H1 (cell line): ENCODE results near the gene UBL4A. TPM values are rescaled to one million over a fixed set of nuclear protein-coding genes. Genes with fewer than 3 reads are reported as not detected.

Experiments used
- E2F6 ChIP-seq: IDR thresholded peaks from 2 replicates; pipeline ENCODE4 v1.6.1; 2012; ENCODE audit warnings: inconsistent platforms
- EZH2 ChIP-seq: fragments of 200-600 bp; sonication (generic); IDR thresholded peaks from 2 replicates; pipeline ENCODE4 v1.7.1; 2012; ENCODE audit warnings: low read depth, mild to moderate bottlenecking, moderate library complexity, low read length, inconsistent platforms; ENCODE audit not compliant: severe bottlenecking
- GTF2F1 ChIP-seq: IDR thresholded peaks from 2 replicates; pipeline ENCODE4 v1.6.1; 2012; ENCODE audit warnings: low read depth, low read length, improper control_type of control experiment, borderline replicate concordance
- NRF1 ChIP-seq: IDR thresholded peaks from 2 replicates; pipeline ENCODE4 v1.6.1; 2011; ENCODE audit warnings: mild to moderate bottlenecking, low read depth, low read length, improper control_type of control experiment
- USF2 ChIP-seq: IDR thresholded peaks from 2 replicates; pipeline ENCODE4 v1.6.1; 2011; ENCODE audit warnings: low read length, improper control_type of control experiment
- polyA plus RNA-seq, 7 experiments: library from polyadenylated mRNA; depleted of rRNA in 3 of 7; stranded (reverse) in 5 of 7; unstranded in 2 of 7; fragments of >200 nt in 5 of 7; fragments of 200-250 nt in 2 of 7; gene quantifications; 1 replicate in 5 of 7; 2 replicates in 1 of 7; 4 replicates in 1 of 7; pipeline versions ENCODE4 v1.2.1 to v1.2.3, GENCODE V29; 2011 to 2013; ENCODE audit warnings: missing spikeins in 2 of 7, mixed read lengths in 2 of 7
- total RNA-seq: library from RNA; stranded (reverse); fragmentation: NEBNext Ultra II Directional; extraction: Animal tissue kit (Norgen Biotek cat#: 25700); gene quantifications from 2 replicates; pipeline ENCODE4 v1.2.1, GENCODE V29; 2021

The UBL4A gene
- total and polyA plus RNA-seq, 2 of the 8 experiments (the other 6 are each of a cell fraction or from before 2014, with no cell fraction given) = 23.1 to 31.7 TPM

- no peak for TF ChIP-seq USF2
- TF ChIP-seq GTF2F1 = no peak
- TF ChIP-seq E2F6 = no peak
- TF ChIP-seq NRF1 = no peak
- no peak for TF ChIP-seq EZH2
Observed at GRCh38 chrX:154459832-154460231, 26.6 kb downstream of the UBL4A start (continued).
